Epithelial cell of esophagus (primary cell): ENCODE results near the gene DGKH.

ENCODE experiments used
- DNase-seq: peaks from one replicate; pipeline ENCODE4 v3.0.0; 2010; ENCODE audit warnings: low read depth
- H3K4me3 ChIP-seq: 2 replicates; pipeline ENCODE4 v1.5.1; 2011; ENCODE audit warnings: mild to moderate bottlenecking, low read length, control low read depth
- TF ChIP-seq, protein P1 (sequence below): IDR thresholded peaks from 2 replicates; pipeline ENCODE4 v1.5.1; 2011; ENCODE audit warnings: low read depth, mild to moderate bottlenecking, low read length, control low read depth, inconsistent platforms; ENCODE audit not compliant: insufficient read depth; ENCODE audit errors: missing control alignments

The DGKH gene

GRCh38 chr13:42041011-42041683 is 7.3 kb upstream of the DGKH start:
- TF ChIP-seq, protein P1, sequence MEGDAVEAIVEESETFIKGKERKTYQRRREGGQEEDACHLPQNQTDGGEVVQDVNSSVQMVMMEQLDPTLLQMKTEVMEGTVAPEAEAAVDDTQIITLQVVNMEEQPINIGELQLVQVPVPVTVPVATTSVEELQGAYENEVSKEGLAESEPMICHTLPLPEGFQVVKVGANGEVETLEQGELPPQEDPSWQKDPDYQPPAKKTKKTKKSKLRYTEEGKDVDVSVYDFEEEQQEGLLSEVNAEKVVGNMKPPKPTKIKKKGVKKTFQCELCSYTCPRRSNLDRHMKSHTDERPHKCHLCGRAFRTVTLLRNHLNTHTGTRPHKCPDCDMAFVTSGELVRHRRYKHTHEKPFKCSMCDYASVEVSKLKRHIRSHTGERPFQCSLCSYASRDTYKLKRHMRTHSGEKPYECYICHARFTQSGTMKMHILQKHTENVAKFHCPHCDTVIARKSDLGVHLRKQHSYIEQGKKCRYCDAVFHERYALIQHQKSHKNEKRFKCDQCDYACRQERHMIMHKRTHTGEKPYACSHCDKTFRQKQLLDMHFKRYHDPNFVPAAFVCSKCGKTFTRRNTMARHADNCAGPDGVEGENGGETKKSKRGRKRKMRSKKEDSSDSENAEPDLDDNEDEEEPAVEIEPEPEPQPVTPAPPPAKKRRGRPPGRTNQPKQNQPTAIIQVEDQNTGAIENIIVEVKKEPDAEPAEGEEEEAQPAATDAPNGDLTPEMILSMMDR: no peak
- DNase-seq: peak; percentile 80
- H3K4me3 ChIP-seq: peak overlapping the region; percentile 79

DNA sequence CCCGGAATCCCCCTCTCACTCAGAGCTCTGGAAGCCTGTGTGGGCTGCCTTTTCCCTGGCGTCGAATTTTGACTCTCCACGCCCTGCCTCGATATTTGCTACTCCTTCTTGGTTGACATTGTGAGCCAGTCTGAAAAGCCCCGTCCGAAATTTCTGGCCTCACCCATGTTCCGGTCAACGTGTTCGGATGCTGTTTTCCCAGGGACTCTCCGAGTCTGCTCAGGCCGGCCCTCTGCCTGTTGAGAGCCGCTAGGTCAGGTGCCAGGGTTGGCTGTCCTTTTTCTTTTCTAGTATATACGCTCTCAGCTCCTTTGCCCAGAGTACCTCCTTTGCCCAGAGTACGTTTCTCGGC is 6.8 kb upstream of the DGKH start:
- peak; percentile 50 for DNase-seq
- TF ChIP-seq, protein P1: peak; percentile 59
- peak overlapping the region; percentile 79 for H3K4me3 ChIP-seq

DNA sequence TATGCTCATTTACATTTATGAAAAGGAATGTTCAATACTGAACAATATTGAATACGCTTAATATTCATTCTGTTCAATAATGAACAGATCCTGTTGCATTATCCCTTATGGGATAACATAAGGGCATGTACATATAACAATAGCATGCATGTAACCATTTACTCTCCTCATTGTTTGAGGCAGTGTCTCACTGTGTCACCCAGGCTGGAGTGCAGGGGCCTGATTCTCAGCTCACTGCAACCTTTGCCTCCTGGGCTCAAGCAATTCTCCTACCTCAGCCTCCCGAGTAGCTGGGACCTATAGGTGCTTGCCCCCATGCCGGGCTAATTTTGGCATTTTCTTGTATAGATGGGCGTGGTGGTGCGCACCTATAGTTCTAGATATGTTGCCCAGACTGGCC is 4.8 kb upstream of the DGKH start:
- H3K4me3 ChIP-seq: no peak overlapping the region
- TF ChIP-seq, protein P1: no peak
- no peak for DNase-seq

DNA sequence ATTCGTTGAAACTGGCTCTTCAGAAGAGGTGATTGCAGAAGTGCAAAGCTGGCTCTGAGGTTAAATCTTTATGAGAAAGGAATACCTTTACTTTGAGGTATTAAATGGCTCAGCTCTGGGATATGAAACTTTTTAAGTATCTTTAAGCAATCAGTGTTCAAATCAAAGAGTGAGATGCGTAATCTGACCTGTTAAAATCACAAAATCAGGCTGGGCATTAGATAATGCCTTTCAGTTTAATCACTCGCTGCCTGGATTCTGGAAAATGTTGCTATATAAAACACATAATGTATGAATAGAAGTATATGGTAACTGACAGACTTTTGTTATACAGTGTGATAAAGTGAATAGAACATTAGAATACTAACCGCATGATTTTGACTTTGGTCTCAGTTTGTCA is 2.0 kb upstream of the DGKH start:
- DNase-seq: no peak
- TF ChIP-seq, protein P1: no peak
- no peak overlapping the region for H3K4me3 ChIP-seq

GRCh38 chr13:42047561-42048341 is 697 bp upstream of the DGKH start:
- peak; percentile 82 for DNase-seq
- TF ChIP-seq, protein P1: no peak
- peak overlapping the region; percentile 69 for H3K4me3 ChIP-seq

DNA sequence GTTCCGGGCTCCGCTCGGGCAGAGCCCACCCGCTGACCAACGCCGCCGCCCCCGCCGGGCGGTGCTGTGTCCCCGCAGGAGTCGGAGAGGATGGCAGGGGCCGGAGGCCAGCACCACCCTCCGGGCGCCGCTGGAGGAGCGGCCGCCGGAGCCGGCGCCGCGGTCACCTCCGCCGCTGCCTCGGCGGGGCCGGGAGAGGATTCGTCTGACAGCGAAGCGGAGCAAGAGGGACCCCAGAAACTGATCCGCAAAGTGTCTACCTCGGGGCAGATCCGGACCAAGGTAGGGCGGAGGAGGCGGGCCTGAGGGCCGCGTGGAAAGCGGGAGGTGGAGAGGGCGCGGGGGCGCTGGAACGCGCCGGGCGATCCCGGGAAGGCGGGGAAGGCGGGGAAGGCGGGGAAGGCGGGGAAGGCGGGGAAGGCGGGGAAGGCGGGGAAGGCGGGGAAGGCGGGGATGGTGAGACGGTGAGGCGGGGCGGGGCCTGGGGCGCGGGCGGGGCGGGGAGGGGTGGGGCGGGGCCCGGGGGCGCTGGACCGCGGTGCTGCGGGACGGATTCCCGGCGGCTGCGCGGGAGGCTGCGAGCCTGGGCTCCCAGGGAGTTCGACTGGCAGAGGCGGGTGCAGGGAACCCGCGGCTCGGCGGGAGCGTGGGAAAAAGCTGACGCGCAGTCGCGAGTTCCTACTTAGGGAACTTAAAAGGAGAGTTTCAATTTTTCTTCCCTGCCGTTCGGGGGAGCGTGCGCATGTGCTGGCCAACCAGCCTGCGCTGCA is 421 bp downstream of the DGKH start:
- TF ChIP-seq, protein P1: no peak
- peak overlapping the region; percentile 69 for H3K4me3 ChIP-seq
- DNase-seq: peak; percentile 80

DNA sequence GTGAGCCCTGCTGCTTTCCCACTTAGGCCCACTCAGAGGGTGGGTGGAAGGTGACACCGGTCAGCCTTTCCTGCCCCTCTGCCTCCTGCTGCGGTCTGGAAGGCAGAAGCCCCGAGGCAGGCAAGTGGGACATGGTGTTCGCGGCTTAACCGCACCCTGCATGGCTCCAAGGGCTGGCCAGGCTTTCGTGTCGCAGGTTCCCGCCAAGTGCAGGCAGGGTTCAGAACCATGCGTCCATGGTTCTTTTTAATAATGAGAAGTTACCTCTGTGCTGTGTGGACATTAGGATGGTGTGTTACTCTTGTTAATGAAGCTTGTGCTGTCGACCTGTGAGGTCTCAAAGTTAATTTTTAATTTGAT is 986 bp downstream of the DGKH start:
- no peak for DNase-seq
- peak overlapping the region; percentile 63 for H3K4me3 ChIP-seq
- TF ChIP-seq, protein P1: no peak
